Colon (tissue), 2 donors: ENCODE results near the gene TSPOAP1.

Source experiments
- FAIRE-seq: peaks from 2 replicates; lab custom pipeline; 2012; peaks lifted over from hg19 to GRCh38; lab: Jason Lieb, UNC
- donor health status: control.
- donor health status: control.

TSPOAP1 gene

GRCh38 chr17:58315750-58316149 is 12.8 kb downstream of the TSPOAP1 start:
- no peak for FAIRE-seq

- FAIRE-seq = no peak
Measured at GRCh38 chr17:58315281-58315711, 13.3 kb downstream of the TSPOAP1 start.

- FAIRE-seq = no peak
Measured at GRCh38 chr17:58314706-58315015, 13.9 kb downstream of the TSPOAP1 start.

DNA sequence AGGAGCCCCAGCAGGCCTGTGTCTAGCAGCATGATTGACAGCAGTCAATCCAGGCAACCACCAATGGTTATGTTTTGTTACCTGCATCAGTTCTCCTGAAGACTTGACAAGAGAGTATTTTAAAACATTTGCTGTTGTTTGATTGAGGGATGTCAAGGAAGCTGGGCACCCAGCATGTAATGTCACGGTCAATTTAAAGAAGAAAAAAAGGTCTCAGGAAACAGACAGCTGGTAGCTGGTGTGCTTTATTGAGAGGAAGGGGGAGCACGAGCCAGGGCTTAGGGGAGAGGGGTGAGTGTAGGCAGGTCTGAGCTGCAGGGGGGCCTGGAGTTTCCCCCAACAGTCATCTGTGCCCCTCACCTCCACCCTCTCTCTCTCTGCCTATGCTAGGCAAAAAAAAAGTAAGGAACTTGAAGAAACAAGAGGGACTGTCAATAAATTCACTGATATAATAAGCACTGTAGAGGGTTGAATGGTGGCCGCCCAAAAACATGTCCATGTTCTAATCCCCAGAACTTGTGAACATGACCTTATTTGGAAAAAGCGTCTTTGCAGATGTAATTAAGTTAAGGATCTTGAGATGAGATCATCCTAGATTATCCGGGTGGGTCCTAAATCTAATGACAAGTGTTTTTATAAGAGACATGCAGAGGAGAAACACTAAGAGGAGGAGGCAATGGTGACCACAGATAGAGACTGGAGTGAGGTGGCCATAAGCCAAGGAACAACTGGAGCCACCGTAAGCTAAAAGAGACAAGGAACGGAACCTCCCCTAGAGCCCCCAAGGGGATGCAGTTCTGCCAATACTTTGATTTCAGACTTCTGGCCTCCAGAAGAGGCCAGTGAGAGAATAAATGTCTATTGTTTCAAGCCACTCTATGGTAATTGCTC is 14.5 kb downstream of the TSPOAP1 start:
- FAIRE-seq = no peak

DNA sequence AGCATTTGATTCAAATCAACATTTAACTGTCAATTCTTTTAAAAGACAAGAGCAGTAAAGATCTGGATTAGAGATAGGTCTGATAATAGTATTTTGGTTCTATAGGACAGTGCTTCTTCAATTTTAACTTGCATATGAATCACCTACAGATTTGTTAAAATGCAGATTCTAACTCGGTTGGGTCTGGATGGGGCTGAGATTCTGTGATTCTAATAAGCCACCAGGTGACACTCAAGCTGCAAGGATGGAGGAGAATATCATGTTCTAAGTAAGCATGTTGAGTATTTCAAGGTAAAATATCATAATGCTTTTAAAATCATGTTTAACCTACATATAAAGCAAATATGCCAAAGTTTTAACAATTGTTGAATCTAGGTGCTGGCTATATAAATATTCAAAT is 15.8 kb downstream of the TSPOAP1 start:
- FAIRE-seq = no peak

- FAIRE-seq = no peak
Measured at GRCh38 chr17:58312021-58312630, 16.5 kb downstream of the TSPOAP1 start.

DNA sequence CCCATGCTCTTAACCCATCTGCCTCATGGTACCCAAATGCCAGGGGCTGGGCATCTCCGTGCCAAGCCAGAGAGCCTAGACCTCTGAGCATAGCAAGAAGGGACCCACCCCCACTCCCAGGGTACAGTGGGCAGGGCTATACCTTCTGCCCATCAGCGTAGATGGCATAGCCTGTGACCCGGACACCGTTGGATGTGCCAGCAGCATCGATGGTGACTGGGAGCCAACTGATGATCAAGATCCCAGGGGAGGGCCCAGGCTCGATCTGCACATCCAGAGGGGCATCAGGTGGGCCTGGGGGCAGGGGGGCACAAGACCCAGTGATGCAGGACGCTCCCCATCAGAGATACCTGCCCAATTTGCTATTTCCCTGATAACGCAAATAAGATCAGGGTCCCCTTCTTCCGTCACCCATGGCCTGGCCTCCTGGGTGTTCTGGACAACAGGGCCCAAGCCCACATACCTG is 17.1 kb downstream of the TSPOAP1 start:
- FAIRE-seq = no peak

DNA sequence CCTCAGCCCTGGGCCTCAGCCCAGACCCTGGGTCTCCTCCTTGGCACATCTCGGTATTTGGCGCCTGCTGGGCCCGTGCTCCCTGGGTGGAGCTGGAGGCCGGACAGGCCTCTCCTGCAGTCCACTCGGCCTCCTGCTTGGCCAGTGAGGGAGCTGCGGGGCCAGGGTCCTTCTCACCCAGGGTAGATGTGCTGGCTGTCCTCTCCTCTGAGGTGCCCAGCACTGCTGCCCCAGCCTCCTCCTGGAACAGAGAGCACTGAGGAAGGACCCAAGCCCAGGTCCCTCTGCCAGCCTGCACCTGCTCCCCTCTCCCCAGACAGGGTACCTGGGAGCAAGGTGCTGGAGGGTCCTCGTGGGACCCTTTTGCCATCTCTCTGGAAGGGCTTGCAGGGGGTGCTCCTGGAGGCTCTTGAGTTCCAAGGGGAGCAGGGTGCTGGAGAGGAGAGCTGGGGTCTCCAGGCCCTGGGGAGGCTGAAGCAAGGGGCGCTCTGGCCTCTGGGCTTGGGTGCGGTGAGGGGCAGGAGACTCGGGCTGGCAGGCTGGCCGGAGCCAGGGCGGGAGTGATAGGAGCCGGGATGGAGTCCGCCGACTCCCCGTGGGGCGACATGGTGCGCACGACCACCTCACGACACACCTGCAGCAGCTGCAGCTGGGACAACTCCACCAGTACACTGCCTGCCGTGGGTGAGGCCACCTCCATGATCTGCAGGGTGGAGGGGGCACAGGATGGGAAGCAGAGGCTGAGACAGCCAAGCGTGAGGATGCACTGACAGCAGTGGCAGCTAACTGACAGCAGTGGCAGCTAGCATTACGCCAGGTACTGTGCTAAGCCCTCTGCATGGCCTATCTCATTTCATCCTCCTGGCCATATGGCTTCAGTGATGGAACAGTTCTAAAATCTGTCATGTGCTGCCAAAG is 17.8 kb downstream of the TSPOAP1 start:
- no peak for FAIRE-seq

DNA sequence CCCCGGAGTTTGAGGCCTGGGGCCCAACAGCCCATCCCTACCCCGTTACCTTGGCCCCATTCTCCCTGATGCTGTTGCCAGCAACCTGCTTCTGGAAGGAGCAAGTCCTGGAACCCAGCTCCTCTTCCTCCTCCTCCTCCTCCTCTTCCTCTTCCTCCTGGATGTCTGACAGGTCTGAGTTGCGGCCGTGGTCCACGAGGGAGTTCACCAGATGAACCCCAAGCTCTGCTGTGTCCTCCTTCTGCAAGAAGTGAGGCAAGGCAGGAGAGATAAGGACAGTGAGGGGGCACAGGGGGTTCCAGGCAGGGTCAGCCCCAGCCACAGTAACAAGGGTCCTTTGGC is 18.7 kb downstream of the TSPOAP1 start:
- FAIRE-seq = no peak

DNA sequence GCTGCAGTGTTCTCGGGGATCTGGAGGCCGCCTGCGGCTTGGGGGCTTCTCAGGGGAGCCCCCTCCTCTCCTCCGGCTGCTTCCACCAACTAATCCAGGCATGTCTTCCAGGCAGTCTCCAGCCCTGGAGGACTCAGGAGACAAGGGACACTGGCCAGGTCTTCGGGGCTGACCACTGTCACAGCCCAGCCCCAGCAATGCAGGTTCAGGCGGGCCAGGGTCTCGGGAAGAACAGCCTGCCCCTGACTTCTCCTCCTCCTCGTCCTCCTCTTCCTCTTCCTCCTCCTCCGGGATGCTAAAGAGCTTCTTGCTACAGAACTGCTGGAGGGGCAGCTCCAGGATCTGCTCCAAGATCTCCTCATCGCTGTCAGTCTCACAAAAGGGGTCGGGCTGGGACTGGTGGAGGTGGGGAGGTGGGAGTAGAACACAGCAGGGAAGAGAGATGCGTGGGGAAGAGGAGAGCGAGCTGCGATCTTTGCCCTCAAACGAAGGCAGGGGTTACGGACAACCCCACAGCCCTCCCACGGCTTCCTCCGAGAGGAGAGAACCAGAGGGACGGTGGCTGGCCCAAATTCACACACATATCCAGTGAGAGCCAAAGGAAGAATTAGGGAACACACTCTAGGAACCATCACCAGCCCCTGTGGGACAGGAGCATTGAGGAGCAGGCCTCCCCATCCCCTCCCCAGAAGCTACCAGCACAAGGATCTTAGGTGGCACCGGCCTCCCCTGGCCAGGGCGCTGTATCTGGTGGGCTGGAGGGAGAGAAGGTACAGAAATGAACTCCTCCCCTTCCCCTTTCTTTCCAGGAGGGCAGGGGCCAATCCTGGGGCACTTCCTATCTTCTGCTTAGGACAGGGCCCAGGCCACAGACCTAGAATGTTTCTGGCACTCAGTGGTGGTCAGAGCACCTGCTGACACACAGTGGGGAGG is 19.3 kb downstream of the TSPOAP1 start:
- no peak for FAIRE-seq

GRCh38 chr17:58308173-58308984 is 20.2 kb downstream of the TSPOAP1 start:
- no peak for FAIRE-seq

DNA sequence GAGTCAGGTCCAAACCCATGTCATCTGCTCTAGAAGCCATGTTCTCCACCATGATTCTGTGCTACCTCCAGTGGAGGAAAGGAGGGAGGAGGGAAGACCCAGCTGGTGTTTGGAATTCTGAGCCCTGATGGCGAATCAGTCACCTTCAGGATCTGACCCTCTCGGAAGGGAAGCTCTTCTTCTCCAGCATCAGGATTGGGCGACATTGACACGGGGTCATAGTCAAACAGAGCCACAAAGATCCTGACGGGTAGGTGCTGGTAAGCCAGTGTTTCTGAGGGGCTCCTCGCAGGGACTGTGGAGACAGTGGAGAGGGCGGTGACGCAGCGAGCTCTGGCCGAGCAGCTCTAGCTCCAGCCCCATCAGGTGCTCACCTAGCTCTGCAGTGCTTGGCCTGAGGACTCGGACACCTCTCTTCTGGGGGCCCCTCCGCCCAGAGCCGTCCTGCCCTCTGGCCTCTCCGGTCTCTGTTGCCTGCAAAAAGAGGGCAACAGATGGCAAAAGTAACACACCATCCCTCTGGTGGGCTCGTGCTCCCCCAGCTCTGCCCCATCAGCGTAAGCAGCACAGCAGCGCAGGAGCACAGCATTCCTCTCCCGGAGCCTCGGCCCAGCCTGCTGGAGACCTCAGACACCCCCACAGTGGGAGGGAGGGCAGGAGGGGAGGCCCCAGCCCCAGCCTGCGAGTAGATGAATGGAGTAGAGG is 21.0 kb downstream of the TSPOAP1 start:
- FAIRE-seq = no peak

DNA sequence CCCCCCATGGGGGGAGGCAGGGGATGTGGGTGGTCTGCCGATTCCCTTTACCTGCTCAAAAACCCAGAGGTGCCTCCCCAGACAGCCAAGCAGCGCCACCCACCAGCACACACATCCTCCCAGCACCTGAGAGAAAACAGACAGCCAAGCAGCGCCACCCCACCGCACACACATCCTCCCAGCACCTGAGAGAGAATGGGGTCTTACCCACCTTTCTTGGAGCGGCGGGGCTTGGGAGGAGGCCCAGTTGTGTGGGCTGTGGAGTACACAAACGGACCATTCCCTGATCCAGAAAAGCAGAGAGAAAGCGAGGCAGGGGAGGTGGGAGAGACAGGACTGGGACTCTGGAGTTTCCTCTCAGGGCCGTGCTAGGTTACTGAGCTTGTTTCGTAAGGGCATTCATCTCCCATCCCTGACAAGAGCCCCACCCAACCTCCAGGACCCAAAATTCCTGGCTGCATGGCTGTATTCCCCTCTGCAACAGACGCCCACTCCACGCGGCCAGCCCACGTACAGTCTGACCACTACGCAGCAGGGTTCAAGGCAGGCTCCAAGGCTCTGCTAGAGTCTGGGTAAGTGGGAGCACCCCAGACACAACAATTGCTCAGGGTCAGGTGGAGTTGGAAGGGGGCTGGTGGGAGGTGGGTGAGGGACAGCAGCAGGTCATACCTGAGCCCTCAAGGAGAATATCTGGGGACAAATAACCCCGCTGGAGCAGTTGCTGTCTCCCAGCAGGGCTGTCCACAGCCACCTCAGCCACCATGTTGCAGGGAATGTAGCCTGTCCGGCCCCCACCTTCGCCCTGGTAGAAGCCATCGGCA is 22.3 kb downstream of the TSPOAP1 start:
- FAIRE-seq = no peak

- FAIRE-seq = no peak
Measured at GRCh38 chr17:58305626-58306025, 23.0 kb downstream of the TSPOAP1 start.

- no peak for FAIRE-seq
Measured at GRCh38 chr17:58304750-58305486, 23.7 kb downstream of the TSPOAP1 start.

- no peak for FAIRE-seq
Measured at GRCh38 chr17:58303971-58304749, 24.4 kb downstream of the TSPOAP1 start.

- FAIRE-seq = no peak
Measured at GRCh38 chr17:58302919-58303585, 25.5 kb downstream of the TSPOAP1 start.
